ENCODE results near the gene ADAMTS5.
A peak's percentile ranks its signal among the peaks of the same experiment; 100 is the strongest.

The ADAMTS5 gene

GRCh38 chr21:26892151-26892550 is 74.7 kb downstream of the ADAMTS5 start:
- TF ChIP-seq, protein P1, sequence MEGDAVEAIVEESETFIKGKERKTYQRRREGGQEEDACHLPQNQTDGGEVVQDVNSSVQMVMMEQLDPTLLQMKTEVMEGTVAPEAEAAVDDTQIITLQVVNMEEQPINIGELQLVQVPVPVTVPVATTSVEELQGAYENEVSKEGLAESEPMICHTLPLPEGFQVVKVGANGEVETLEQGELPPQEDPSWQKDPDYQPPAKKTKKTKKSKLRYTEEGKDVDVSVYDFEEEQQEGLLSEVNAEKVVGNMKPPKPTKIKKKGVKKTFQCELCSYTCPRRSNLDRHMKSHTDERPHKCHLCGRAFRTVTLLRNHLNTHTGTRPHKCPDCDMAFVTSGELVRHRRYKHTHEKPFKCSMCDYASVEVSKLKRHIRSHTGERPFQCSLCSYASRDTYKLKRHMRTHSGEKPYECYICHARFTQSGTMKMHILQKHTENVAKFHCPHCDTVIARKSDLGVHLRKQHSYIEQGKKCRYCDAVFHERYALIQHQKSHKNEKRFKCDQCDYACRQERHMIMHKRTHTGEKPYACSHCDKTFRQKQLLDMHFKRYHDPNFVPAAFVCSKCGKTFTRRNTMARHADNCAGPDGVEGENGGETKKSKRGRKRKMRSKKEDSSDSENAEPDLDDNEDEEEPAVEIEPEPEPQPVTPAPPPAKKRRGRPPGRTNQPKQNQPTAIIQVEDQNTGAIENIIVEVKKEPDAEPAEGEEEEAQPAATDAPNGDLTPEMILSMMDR (IDR thresholded peaks at IDR 0.05; ENCODE audit: low read length, missing control alignments) = no peak
- DNase-seq (ENCODE audit: low read depth) = no peak

DNA sequence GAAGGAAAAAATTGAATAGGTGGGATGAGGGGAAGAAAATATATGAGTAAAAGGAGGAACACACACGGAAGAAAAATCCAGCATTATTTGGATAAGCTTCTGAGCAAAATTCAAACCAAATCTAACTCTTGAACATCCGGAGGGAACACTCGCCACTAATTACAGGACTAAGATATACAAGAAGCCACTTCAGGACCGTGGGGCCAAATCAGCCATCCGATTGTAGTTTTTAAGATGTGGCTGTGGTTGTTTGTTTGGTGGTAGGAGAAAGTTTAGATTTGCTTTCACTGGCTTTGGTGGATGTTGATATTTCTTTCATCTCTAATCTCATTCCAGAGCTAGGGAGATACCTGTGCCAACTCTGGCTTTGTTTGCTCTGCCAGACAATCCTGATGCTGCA is 78.0 kb downstream of the ADAMTS5 start:
- no peak overlapping the region for H3K4me3 ChIP-seq (replicated peaks; ENCODE audit: low read depth, low read length)
- DNase-seq (ENCODE audit: low read depth) = no peak
- TF ChIP-seq, protein P1 (IDR thresholded peaks at IDR 0.05; ENCODE audit: low read length, missing control alignments) = no peak

More at GRCh38 chr21:26892151-26892550, 74.7 kb downstream of the ADAMTS5 start:
- H3K4me3 ChIP-seq (replicated peaks; ENCODE audit: low read depth, low read length) = no peak overlapping the region

DNA sequence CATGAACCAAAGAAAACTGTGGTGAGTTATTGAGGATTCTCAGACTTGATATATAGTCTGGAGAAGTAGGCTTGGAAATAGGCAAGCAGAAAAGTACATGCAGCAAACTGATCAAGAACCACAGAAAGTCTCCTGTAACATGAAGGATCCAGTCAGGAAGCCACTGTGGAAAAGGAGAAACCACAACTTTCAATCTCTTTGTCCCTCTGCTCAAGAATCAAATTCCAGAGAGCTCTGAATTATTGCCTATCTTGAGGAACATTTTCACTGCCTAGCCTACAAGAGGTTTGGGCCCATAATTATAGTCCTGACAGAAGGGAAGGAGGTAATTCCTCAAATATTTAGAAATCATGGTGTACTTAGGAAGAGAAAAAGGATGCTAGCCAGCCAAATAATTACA is 78.6 kb downstream of the ADAMTS5 start:
- TF ChIP-seq, protein P1 (IDR thresholded peaks at IDR 0.05; ENCODE audit: low read length, missing control alignments) = no peak
- no peak for DNase-seq (ENCODE audit: low read depth)
- H3K4me3 ChIP-seq (replicated peaks; ENCODE audit: low read depth, low read length) = no peak overlapping the region

- DNase-seq (ENCODE audit: low read depth) = peak; percentile 13
- H3K4me3 ChIP-seq (replicated peaks; ENCODE audit: low read depth, low read length) = no peak overlapping the region
- TF ChIP-seq, protein P1 (IDR thresholded peaks at IDR 0.05; ENCODE audit: low read length, missing control alignments) = no peak
These were observed 79.6 kb downstream of the ADAMTS5 start for GRCh38 chr21:26887251-26887650.

DNA sequence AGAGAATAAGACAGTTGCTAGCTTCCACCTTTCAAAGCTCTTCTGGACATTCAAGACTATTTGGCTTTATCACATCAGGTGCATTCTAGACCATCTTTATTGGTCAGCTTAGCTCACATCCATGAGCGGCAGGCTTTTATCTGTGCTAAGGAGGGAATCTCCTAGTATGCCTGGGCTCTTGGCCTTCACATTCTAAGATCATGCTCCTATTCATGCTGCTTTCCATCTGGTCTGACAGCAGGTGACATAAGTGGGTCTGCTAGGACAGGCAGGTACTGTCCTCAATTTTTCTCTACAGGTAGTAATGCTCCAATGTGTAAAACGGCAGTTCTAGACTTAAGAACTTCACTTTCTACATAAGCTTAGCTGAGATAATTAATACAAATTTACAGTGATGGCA is 82.5 kb downstream of the ADAMTS5 start:
- TF ChIP-seq, protein P1 (IDR thresholded peaks at IDR 0.05; ENCODE audit: low read length, missing control alignments) = no peak
- no peak overlapping the region for H3K4me3 ChIP-seq (replicated peaks; ENCODE audit: low read depth, low read length)
- no peak for DNase-seq (ENCODE audit: low read depth)

DNA sequence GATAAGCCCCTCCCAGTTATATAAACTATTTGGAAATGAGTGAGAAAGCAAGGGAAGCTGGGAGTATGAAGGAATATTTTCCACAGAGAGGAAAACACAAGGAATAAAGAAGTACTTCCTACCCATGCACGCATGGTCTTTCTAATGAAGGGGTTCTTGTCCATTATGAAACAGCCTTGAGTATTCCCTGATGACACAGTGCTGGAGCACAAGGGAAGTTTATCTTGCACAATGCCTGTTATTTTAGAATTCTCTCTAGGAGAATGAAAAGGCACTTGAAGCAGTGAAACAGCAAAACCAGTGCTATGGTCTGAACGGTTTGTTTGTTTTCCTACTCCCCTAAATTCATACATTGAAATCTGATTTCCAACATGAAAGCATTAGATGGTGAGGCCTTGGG is 83.1 kb downstream of the ADAMTS5 start:
- H3K4me3 ChIP-seq (replicated peaks; ENCODE audit: low read depth, low read length) = no peak overlapping the region
- TF ChIP-seq, protein P1 (IDR thresholded peaks at IDR 0.05; ENCODE audit: low read length, missing control alignments) = no peak
- peak; percentile 24 for DNase-seq (ENCODE audit: low read depth)

DNA sequence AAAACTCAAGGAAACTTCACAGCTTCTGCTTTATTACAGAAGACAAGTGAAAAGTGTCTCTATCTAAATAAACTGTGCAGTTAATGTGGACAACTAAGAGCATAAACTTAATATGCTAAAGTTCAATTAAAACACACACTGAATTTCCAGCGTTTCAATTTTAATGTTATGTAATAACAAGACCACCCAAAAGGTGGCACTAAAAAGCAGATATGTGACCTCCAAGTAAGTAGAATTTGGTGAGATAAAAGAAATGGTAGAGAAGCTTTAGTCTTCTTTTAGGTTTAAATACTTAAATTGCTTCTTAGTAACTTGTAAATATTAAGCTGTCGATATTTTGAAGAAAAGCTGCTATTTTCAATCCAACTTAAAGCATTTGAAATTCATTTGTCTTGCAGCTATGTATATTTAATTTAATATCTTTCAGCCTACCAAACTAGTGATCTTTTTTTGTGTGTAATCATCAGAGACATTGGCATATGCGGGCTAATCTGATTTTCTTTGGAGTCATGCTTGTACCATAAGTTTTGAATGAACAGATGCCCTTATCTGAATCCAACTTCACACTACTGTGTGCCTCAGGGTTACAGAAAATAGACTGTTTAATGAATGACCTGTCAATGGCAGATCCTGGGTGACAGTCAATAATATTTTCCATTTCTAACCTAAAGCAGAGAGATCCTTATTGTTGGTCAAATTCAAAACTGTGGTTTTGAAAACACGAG is 85.2 kb downstream of the ADAMTS5 start:
- TF ChIP-seq, protein P1 (IDR thresholded peaks at IDR 0.05; ENCODE audit: low read length, missing control alignments) = peak; percentile 40
- H3K4me3 ChIP-seq (replicated peaks; ENCODE audit: low read depth, low read length) = no peak overlapping the region
- peak; percentile 54 for DNase-seq (ENCODE audit: low read depth)

All from fibroblast of pulmonary artery (primary cell).